ENCODE measurements around the gene YIPF3.

DNA sequence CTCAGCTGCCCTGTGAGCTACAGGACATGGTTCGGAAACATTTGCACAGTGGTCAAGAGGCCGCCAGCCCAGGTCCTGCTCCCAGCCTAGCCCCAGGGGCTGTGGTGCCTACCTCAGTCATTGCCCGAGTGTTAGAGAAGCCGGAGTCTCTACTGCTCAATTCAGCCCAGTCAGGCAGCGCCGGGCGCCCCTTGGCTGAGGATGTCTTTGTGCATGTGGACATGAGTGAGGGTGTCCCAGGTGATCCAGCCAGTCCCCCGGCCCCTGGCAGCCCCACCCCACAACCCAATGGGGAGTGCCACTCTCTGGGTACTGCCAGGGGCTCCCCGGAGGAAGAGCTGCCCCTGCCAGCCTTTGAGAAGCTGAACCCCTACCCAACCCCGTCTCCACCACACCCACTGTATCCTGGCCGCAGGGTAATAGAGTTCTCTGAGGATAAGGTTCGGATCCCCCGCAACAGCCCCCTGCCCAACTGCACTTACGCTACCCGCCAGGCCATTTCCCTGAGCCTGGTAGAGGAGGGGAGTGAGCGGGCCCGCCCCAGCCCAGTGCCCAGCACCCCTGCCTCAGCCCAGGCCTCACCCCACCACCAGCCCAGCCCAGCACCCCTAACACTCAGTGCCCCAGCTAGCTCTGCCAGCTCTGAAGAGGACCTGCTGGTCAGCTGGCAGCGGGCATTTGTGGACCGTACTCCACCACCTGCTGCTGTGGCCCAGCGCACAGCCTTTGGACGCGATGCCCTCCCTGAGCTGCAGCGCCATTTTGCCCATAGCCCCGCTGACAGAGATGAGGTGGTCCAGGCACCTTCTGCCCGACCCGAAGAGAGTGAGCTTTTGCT lies 11.8 kb downstream of the YIPF3 start:
- TF ChIP-seq, protein P1, sequence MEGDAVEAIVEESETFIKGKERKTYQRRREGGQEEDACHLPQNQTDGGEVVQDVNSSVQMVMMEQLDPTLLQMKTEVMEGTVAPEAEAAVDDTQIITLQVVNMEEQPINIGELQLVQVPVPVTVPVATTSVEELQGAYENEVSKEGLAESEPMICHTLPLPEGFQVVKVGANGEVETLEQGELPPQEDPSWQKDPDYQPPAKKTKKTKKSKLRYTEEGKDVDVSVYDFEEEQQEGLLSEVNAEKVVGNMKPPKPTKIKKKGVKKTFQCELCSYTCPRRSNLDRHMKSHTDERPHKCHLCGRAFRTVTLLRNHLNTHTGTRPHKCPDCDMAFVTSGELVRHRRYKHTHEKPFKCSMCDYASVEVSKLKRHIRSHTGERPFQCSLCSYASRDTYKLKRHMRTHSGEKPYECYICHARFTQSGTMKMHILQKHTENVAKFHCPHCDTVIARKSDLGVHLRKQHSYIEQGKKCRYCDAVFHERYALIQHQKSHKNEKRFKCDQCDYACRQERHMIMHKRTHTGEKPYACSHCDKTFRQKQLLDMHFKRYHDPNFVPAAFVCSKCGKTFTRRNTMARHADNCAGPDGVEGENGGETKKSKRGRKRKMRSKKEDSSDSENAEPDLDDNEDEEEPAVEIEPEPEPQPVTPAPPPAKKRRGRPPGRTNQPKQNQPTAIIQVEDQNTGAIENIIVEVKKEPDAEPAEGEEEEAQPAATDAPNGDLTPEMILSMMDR (conservative IDR thresholded peaks at IDR 0.05; ENCODE audit: low read length): no peak
- TF ChIP-seq EZH2phosphoT487 (IDR thresholded peaks at IDR 0.05; ENCODE audit: borderline replicate concordance): no peak

Data from Loucy (cell line).